Measurements from ENCODE around the gene WWOX. TPM values are rescaled to one million over a fixed set of nuclear protein-coding genes. Genes with fewer than 3 reads are reported as not detected.
A peak's percentile ranks its signal among the peaks of the same experiment; 100 is the strongest.

WWOX gene
- total RNA-seq, 6 experiments from 2014 or later = 13.0 to 24.3 (median 16.5) TPM

GRCh38 chr16:78310990-78311561 lies 211.6 kb downstream of the WWOX start:
- ATAC-seq = no peak
- H3K36me3 ChIP-seq = no peaks in the 10 kb centered on the region
- H3K27ac ChIP-seq = no peak overlapping the region
- peaks cover 0 to 14% (median 3%) of the 10 kb centered on the region in 4 donors for H3K4me1 ChIP-seq
- intact Hi-C loops (cut with DNase I) = no loop called here
- H3K27me3 ChIP-seq = no peaks in the 10 kb centered on the region
- TF ChIP-seq, protein P1, sequence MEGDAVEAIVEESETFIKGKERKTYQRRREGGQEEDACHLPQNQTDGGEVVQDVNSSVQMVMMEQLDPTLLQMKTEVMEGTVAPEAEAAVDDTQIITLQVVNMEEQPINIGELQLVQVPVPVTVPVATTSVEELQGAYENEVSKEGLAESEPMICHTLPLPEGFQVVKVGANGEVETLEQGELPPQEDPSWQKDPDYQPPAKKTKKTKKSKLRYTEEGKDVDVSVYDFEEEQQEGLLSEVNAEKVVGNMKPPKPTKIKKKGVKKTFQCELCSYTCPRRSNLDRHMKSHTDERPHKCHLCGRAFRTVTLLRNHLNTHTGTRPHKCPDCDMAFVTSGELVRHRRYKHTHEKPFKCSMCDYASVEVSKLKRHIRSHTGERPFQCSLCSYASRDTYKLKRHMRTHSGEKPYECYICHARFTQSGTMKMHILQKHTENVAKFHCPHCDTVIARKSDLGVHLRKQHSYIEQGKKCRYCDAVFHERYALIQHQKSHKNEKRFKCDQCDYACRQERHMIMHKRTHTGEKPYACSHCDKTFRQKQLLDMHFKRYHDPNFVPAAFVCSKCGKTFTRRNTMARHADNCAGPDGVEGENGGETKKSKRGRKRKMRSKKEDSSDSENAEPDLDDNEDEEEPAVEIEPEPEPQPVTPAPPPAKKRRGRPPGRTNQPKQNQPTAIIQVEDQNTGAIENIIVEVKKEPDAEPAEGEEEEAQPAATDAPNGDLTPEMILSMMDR (IDR thresholded peaks at IDR 0.05) = no peak
- TF ChIP-seq POLR2A (IDR thresholded peaks at IDR 0.05) = no peak
- no peaks in the 10 kb centered on the region for H3K9me3 ChIP-seq
- no peak overlapping the region for H3K4me3 ChIP-seq
- DNase-seq = no peak
- 78% methylated on average over 4 of the region's 5 CpGs for WGBS (ENCODE audit: insufficient coverage, low coverage, low lambda C conversion rate, missing lambda C conversion rate)

DNA sequence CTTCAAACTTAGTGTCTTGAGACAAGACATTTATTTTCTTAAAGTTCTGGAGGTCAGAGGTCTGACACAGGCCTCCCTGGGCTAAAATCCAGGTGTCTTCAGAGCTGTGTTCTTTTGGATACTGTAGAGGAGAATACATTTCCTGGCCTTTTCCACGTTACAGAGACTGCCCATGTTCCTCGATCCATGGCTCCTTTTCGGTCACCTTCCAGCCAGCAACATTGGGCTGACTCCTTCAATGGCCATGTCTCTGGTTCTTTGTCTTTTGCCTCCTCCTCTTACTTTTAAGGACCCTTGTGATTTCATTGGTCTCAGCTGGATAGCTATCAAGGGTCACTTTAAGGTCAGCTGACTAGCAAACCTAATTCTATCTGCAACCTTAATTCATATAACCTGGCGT lies 212.4 kb downstream of the WWOX start:
- WGBS (ENCODE audit: insufficient coverage, low coverage, low lambda C conversion rate, missing lambda C conversion rate) = 100% methylated on average over 4 of the region's 4 CpGs
- H3K27ac ChIP-seq = no peak overlapping the region

GRCh38 chr16:78317564-78318240 lies 218.2 kb downstream of the WWOX start:
- 58% methylated on average over 7 of the region's 11 CpGs for WGBS (ENCODE audit: insufficient coverage, low coverage, low lambda C conversion rate, missing lambda C conversion rate)
- H3K36me3 ChIP-seq = no peaks in the 10 kb centered on the region
- TF ChIP-seq, protein P1 (IDR thresholded peaks at IDR 0.05) = no peak
- TF ChIP-seq POLR2A (IDR thresholded peaks at IDR 0.05) = no peak
- no peak overlapping the region for H3K4me3 ChIP-seq
- no peaks in the 10 kb centered on the region for H3K4me1 ChIP-seq
- no peaks in the 10 kb centered on the region for H3K27me3 ChIP-seq
- DNase-seq (no peak), ATAC-seq (peak in 2 of 4 donors; percentile 21 to 51)
- no peak overlapping the region for H3K27ac ChIP-seq
- intact Hi-C loops (cut with DNase I) = no loop called here
- no peaks in the 10 kb centered on the region for H3K9me3 ChIP-seq

More for the DNA sequence above, 212.4 kb downstream of the WWOX start:
- Histone ChIP-seq H3K36me3 (no peaks in the 10 kb centered on the region), H3K9me3 (no peaks in the 10 kb centered on the region), H3K4me1 (peaks cover 0 to 14% (median 3%) of the 10 kb centered on the region in 4 donors), H3K4me3 (no peak overlapping the region), H3K27me3 (no peaks in the 10 kb centered on the region)
- DNase-seq (no peak), ATAC-seq (no peak)
- TF ChIP-seq, protein P1 (IDR thresholded peaks at IDR 0.05) = no peak
- no peak for TF ChIP-seq POLR2A (IDR thresholded peaks at IDR 0.05)
- intact Hi-C loops (cut with DNase I) = no loop called here

DNA sequence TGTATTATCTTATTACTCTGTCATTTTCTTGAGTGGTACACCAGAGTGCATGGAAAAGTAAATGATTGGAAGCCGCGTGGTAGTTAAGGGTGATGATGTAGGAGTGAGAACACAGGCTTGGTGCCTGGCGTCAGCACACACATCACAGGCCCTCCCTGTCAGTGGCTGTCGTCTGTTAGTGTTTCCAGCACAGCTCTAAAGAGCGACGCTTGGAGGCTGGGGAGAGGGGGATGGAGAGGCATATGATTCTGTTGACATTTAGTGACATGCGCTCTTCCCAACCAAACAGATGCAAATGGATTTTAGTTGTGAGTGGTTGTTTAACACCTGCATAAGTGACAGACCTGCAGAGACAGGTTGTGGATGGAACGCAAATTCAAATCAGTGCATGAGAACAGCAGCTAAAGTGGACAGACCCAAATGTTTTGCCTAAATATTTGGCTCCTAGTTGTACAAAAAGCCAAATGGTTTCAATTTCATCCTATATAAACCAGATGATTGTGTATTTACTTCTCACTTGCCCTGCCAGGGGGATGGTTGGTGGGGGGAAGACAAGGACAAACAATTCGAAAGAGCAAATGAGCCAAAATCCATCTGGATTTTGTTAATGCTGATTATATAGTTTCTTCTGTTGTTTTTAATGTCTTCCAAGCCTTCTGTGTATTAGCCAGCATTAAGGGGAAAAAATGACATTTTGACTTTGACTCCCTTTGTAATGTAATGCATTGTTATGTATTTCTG lies 222.3 kb downstream of the WWOX start:
- H3K4me1 ChIP-seq = no peaks in the 10 kb centered on the region
- intact Hi-C loops (cut with DNase I) = no loop called here
- TF ChIP-seq POLR2A (IDR thresholded peaks at IDR 0.05) = no peak
- no peak overlapping the region for H3K27ac ChIP-seq
- no peaks in the 10 kb centered on the region for H3K27me3 ChIP-seq
- no peaks in the 10 kb centered on the region for H3K36me3 ChIP-seq
- no peaks in the 10 kb centered on the region for H3K9me3 ChIP-seq
- H3K4me3 ChIP-seq = no peak overlapping the region
- WGBS (ENCODE audit: insufficient coverage, low coverage, low lambda C conversion rate, missing lambda C conversion rate) = 93% methylated on average over 5 of the region's 9 CpGs
- ATAC-seq (no peak), DNase-seq (no peak)

GRCh38 chr16:78323315-78323714 lies 223.9 kb downstream of the WWOX start:
- WGBS (ENCODE audit: insufficient coverage, low coverage, low lambda C conversion rate, missing lambda C conversion rate) = 88% methylated on average over 6 of the region's 7 CpGs
- no peak for DNase-seq

More at GRCh38 chr16:78323315-78323714, 223.9 kb downstream of the WWOX start:
- no peak for ATAC-seq
- Histone ChIP-seq H3K4me3 (no peak overlapping the region), H3K4me1 (no peaks in the 10 kb centered on the region), H3K36me3 (no peaks in the 10 kb centered on the region), H3K27me3 (no peaks in the 10 kb centered on the region), H3K27ac (no peak overlapping the region), H3K9me3 (no peaks in the 10 kb centered on the region)
- TF ChIP-seq POLR2A (IDR thresholded peaks at IDR 0.05) = no peak
- TF ChIP-seq, protein P1 (IDR thresholded peaks at IDR 0.05) = no peak
- intact Hi-C loops (cut with DNase I) = no loop called here

All from right lobe of liver (tissue), 6 donors.